GM03348 (cell line): ENCODE measurements around the gene ELP1.
"Not testable (repeated sequence)": the region's sequence is repeated elsewhere in the genome, so short reads cannot be mapped to it uniquely, and the experiment has no call there.

Source experiments
- DNase-seq: peaks from one replicate; pipeline ENCODE4 v3.0.0; 2012; ENCODE audit warnings: low spot score

Gene ELP1

DNA sequence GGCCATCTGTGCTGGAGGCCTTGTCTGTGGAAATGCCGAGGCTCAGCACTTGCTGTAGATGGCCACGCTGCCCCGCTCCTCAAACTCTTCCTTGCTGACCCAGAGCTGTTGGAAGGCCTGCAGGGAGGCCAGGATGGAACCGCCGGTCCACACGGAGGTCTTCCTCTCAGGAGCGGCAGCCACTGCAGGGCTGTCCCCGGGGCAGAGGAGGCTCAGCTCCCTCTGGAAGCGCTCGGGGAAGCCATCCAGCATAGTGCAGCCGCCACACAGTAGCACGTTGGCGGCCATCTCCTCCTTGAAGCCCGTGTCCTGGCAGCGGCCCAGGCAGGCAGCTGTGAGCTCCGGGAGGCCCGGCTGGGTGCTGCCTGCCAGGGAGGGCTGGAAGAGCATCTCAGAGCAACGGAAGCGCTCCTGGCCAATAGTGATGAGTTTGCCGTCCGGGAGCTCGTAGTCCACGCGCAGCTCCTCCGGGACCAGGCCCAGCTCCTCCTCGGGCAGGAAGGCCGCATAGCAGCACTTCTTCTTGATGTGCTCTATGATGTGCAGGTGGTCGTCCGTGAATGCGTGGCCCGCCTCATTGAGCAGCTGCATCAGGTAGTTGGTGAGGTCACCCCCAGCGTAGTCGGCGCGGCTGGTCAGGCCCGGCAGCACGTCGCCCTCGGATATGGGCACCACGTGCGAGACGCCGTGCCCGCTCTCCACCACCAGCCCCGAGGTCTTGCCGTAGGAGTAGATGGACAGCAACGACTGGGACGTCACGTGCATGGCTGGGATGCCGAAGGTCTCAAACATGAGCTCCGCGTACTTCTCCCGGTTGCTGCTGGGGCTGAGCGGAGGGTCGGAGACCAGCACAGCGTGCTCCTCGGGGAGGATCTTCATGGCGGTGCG is 79.0 kb downstream of the ELP1 start:
- no peak for DNase-seq

DNA sequence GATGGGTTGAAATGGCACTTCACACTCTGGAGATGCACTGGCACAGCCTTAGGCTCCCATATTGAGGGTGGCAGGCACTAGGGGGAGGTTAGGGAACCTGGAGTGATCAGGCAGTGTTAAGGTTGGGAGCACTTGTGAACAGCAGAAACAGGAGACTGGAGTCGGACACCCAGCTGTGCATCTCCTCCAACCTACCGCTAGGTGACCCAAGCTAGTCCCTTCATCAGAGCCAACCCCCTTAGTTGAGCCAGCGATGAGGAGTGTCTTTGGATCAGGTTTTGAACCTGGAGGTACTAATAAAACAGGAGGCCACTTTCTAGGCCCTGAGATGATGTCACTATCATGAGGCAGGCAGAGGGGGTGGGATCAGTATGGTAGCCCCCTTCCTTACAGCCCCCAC is 79.8 kb downstream of the ELP1 start:
- DNase-seq: no peak

DNA sequence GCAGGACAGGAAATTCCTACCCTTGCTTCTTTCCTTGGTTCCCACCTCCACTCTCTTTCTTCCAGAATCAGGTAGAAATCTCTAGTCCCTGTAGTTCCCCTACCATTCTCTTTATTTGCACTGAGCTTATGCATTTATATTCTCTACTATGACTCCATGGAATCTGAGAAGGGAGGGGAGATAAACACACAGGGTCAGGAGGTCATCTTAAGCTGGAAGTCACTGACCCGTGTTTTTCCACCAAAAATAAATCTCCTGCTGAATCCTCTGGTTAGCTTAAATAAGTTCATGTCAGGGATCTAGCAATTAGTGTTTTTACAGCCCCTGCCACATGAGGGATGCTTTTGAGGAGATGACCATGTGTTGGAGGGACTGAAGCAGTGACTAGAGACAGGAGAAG is 81.8 kb downstream of the ELP1 start:
- no peak for DNase-seq

DNA sequence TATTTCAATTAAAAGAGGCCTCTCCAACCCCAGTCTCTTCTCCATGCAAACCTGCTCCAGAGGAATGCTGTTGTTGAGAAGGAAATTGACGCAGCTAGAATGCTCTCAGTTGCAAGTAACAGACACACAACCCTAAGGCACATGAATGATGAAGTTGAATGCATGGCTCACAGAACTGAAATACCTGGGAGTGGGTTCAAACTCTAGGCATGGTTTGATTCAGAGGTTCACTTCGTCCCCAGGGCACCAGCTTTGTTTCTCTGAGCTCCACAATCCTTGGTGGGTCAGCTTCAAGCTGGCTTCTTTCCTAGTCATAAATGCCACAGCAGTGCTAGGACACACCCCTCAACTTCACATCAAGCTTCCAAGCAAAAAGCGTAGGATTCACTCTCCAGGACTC is 82.8 kb downstream of the ELP1 start:
- no peak for DNase-seq

DNA sequence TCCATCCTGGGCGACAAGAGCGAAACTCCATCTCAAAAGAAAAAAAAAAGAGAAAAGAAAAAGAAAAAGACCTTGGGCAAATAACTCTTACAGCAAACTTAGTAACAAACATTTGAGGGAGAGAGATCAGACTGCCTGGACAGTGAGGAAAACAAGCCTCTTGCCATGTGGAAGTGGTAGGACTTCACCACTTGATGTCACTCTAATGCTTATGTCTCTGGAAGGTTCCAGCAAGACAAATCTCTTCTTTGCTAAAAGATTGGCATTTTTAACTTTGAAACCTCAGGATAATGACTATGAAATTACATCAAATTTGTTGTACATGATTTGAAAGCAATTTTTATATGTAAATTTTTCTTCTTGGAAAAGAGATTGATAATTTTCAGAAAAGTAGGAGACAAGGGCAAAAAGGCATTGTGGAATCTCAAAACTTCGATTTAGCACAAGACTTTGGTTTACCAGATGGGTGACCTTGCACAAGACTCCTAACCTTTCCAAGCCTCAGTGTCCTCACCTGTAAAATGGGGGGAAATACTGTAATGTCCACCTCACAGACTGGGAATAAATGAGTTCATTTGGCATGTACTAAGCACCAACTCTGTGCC is 83.5 kb downstream of the ELP1 start:
- peak; percentile 37 for DNase-seq

DNA sequence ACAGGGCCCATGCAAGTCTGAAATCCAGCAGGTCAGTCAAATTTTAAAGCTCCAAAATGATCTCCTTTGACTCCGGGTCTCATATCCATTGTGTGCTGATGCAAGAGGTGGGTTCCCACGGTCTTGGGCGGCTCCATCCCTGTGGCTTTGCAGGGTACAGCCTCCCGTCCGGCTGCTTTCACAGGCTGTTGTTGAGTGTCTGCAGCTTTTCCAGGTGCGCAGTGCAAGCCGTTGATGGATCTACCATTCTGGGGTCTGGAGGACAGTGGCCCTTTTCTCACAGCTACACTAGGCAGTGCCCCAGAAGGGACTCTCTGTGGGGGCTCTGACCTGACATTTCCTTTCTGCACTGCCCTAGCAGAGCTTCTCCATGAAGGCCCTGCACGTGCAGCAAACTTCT is 85.6 kb downstream of the ELP1 start:
- not testable (repeated sequence) for DNase-seq

DNA sequence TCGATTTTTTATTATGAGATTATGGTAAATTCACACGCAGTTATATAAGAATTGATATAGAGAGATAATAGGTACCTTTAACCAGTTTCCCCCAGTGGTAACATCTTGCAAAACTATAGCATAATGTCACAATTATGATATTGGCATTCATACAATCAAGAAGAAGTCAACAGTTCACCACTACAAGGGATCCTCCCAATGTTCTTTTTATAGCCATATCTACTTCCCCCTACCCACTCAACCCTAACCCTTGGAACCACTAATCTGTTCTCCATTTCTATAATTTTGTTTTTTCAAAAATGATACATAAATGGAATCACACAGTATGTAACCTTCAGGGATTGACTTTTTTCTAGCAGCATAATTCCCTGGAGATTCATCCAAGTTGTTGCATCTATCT is 88.0 kb downstream of the ELP1 start:
- DNase-seq: no peak

DNA sequence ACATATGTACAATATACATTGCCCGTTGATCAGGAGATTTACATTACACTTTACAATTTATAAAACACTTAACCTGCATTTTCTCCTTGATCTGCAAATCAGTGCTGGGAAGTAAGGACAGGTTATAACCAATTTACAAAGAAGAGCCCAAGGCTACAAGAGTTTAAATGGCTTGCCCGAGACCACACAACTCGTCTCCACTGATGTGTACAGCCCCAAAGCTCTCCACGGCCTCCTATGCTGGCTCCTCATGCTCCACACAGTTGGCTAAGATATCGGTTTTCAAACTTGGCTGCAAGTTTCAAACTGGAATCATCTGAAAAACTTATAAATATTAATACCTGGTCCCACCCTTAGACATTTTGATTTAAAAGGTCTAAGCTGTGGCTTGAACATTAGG is 88.4 kb downstream of the ELP1 start:
- DNase-seq: no peak

DNA sequence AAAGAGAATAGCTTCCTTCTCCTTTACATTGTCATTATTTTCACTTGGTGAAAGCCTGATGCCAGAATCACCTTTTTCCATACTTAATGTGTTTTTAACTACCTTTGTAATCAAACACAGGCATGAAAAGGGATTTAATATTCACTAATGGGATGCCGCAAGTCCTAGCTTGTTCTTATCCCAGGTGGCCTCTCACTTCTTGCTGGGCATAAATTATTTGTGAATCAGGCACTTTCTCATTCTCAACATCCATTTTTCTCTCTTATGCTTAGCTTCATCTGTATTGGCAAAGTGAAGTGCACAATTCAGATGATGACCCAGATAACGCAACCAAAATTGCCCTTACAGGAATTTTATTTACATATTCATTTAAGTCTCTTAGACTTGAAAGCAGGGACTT is 89.1 kb downstream of the ELP1 start:
- no peak for DNase-seq

DNA sequence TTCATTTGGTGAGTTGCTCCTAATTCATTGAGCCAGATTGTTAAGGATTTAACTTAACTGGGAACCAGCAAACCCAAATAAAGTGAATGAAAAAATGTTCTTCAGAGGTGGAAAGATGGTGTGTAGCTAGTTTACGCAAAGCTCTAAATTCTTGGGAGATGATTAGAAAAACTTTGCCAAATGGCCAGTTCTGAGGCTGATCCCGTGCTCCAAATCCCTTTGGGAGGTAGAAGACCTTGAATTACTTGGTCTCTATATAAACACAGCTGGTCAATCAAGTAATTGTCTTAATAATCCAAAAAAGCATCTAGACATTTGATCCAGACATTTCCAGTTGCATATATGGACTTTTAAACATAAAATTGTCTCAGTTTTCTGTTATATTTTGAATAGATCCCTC is 89.5 kb downstream of the ELP1 start:
- DNase-seq: no peak

DNA sequence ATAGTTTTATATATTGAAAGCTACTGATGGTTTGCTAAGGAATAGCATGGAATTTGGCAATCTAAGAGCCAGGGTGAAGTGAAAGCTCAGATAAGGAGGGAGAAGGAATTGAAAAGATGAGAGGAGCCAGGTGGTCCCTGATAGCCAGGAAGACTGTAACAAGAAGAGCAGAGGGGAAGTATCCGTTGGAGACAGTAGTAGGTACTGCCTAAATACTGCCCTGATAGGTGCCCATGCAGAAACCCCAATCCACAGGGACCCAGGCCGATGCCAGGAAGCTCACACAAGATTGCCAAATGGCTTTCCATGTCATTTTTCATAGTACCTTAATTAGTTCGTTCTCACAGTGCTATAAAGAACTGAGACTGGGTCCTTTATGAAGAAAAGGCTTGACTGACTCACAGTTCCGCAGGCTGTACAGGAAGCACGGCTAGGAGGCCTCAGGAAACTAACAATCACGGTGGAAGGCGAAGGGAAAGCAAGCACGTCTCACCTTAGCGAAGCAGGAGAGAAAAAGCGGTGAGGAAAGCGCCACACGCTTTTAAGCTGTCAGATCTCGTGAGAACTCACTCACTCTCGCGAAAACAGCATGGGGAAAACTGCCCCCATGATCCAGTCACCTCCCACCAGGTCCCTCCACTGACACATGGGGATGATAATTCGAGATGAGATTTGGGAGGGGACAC is 91.2 kb downstream of the ELP1 start:
- DNase-seq: no peak

DNA sequence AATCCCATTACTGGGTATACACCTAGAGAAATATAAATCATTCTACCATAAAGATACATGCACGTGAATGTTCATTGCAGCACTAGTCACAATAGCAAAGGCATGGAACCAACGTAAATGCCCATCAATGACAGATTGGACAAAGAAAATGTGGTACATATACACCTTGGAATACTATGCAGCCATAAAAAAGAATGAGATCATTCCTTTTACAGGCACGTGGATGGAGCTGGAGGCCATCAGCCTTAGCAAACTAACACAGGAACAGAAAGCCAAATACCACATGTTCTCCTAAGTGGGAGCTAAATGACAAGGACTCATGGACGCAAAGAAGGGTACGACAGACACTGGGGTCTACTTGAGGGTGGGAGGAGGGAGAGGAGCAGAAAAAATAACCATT is 94.4 kb downstream of the ELP1 start:
- not testable (repeated sequence) for DNase-seq

DNA sequence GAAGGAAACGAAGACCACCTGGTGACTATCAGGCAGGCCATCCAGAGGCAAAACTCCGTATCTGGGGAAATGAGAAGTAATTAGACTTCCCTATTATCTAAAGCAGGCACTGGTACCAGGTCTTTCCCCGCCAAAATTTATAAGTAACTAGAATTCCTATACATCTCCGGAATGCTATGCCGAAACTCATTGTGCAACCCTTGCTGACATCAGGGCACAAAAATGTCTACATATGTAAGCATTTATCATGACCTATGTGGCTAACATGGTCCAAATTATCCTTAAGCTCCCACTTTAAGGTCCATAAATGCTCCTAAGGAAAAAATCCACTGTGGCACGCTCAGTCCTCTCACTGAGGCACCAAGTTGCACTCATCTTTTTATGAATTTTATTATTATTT is 95.9 kb downstream of the ELP1 start:
- no peak for DNase-seq

DNA sequence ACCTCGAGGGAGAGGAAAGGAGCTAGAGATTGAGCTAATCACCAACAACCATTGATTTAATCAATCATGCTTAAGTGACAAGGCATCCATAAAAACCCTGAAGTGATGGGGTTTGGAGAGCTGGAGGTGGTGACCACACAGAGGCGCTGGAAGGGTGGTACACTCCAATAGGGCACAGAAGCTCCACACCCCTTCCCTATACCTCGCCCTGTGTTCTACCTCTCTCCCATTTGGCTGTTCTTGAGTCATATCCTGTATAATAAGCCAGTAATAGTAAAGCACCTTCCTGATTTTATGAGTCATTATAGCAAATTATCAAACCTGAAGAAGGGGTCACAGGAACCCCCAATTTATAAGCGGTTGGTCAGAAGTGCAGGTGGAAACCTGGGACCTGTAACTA is 96.4 kb downstream of the ELP1 start:
- DNase-seq: no peak

DNA sequence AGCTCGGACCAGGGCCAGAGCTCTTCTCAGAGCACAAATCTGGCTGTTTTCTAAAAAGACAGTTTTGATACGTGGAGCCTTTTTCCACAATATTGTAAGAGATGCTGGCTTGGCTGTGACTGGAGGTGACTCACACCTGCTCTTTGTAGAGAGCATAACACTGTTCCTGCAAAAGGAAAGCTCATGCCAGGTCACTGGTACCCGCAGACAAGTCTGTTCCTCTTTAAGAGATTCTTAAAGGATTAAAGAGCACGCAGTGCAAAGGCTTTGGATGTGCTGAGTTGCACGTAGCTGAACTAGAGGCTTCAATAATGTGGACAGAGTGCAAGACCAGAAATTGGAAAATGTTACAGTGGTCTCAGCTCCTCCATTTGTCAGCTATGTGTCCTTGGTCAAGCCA is 97.1 kb downstream of the ELP1 start:
- DNase-seq: no peak

DNA sequence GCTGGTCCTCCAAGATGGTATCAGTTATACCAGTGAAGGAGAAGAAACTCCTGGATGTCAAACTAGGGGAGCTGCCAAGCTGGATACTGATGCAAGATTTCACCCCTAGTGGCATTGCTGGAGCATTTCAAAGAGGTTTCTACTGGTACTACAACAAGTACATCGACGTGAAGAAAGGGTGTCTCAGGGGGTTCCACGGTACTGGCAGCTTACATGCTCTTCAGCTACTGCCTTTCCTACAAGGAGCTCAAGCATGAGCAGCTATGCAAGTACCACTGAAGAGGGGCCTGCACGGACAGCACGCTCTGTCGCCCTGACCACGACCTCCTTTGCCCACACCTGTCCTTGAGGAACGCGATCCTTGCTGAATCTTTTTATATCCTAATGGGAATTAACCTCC is 97.6 kb downstream of the ELP1 start:
- no peak for DNase-seq

DNA sequence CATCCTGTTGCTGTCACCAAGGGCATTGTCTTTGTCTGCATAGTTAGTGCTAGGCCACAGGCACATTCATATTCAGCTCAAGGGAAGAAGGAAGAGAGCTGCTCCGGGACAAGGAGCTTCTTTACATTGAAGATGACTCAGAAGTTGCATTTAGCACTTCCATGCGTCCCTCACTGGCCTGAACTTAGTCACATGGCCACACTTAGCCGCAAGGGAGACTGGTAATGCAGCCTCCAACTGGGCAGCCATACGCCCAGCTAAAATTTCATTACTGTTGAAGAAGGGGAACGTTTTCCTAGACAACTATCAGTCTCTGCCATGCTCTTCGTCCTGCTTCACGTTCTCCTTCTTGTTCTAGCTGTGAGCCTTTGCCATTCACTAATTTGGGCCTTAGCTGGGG is 98.1 kb downstream of the ELP1 start:
- DNase-seq: no peak

DNA sequence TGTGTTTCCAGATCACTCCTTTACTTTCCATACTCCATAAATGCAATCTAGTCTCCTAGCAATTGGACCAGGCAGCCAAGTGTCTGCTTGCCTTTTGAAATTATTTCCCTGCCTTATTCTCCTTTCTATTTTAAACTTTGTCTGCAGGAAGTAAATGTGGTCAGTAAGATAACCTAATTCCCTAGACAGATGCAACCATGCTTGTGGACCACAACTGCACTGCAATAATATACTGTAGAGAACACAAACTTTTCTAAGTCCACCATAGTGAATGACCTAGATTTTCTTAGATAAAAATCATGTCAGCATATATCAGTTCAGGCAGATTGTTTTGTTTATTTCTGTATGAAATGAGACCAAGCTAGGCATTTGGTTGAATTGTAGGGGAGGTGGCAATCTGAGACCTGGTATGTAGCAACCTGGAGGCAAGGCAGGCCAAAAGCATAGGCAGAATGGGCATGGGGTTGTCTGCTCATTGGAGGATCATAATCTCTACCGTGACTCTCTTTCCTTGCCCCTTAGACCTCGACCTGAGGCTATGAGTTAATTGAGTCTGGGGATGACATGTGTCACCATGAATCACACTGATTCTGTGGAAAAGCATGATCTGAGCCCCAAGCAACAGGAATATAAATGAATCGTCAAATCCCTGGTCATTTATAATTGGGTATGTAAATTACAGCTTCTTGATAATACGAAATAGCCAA is 98.8 kb downstream of the ELP1 start:
- DNase-seq: no peak

DNA sequence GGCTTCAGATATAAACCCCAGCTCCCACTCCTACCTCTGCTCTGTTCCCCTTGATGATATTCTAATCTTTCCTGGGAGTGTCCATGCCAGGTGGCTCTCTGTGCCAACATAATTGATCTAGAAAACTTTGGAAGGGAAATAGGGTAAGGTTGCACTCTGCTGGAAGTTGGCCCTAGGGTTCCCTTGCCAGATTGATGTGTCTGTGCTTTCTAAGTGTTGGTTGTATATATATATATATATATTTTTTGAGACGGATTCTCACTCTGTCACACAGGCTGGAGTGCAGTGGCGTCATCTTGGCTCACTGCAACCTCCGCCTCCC is 101.8 kb downstream of the ELP1 start:
- DNase-seq: no peak

DNA sequence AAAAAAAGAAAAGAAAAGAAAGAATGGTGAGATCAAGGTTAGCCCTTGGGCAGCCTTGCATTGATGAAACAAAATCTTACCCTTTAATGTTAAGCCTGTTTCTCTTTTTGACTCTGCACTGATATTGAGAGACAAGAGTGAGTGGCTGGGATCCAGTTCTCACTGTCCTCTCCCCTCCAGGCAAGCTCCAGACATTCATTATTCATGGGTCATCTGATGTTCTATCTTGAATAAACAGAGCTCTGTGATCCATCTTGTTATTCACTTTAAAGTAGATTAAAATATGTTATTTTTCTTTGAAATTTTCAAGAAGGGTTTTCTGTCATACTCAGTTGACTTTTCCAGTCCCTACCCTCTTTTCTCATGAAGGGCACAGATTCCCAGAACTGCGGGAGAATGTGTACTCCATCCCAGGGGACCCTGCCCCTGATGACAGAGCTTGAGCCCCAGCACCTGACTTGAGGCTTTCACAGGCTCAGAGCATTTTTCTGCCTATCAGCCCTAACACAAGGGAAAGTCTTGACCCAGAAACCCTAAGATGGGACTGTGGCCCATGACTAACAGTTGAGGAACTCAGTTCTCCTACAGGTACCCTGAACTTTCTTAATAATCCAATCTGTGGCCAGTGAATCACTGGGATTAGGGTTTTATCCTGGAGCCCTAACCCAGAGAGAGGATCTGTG is 102.3 kb downstream of the ELP1 start:
- no peak for DNase-seq

DNA sequence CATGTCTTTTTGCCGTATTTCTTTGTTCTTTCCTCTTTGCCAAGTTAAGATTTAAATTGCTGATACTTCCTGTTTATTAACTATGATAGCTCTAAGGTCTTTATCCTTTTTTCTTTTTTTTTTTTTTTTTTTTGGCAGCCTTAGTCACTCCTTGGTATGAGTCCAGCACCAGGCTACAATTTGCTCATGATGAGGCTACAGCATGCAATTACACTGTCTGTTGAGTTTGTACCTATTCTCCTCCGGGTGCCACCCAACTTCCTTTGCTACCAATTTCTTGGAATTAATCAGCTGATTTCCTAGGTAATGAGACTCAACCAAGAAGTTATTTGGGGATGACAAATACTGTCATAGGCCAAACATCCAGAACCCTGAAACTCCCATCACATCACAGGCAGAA is 103.7 kb downstream of the ELP1 start:
- no peak for DNase-seq

DNA sequence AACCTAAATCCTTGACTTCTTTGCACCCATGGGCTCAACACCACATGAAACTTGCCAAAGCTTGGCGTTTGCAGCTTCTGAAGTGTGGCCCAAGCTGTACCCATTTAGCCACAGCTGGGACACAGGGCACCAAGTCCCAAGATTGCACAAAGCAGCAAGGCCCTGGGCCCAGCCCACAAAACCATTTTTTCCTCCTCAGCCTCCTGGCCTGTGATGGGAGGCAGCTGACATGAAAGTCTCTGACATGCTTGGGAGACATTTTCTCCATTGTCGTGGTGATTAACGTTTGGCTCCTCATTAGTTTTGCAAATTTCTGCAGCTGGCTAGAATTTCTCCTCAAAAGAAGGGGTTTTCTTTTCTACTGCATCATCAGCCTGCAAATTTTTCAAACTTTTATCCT is 110.1 kb downstream of the ELP1 start:
- no peak for DNase-seq
